IMR-90 (cell line): Measurements from ENCODE around the gene ADAMTS17. TPM values are rescaled to one million over a fixed set of nuclear protein-coding genes. Genes with fewer than 3 reads are reported as not detected.
A peak's percentile ranks its signal among the peaks of the same experiment; 100 is the strongest.

Source experiments
- ATAC-seq: fragments of 200-7000 bp; cut with Tn5 transposase; 2 replicates; pipeline ENCODE4 v1.9.1; 2020; ENCODE audit warnings: low read depth, mild to moderate bottlenecking, moderate library complexity
- BruUV-seq: library from RNA; stranded (reverse); fragments of 400-500 nt; replicated peaks from 2 replicates; lab custom pipeline; 2021; lab: Mats Ljungman, UMichigan
- CTCF ChIA-PET: fragments of 300-600 bp; formaldehyde crosslinking; extraction: SDS; loops from one replicate; lab custom pipeline; 2021; ENCODE audit warnings: antibody characterized with exemption; lab: Yijun Ruan, JAX
- POLR2A ChIA-PET: fragments of 300-600 bp; sonication (Branson Sonifier 250); formaldehyde crosslinking; loops from one replicate; lab custom pipeline; 2022; ENCODE audit warnings: antibody characterized with exemption; ENCODE audit not compliant: unreplicated experiment; lab: Charles Lee
- DNase-seq: peaks from one replicate; pipeline ENCODE4 v3.0.0; 2013
- H2AFZ ChIP-seq: replicated peaks from 2 replicates; pipeline ENCODE3; 2013; ENCODE audit warnings: low read length, mild to moderate bottlenecking; ENCODE audit not compliant: poor library complexity
- H2AK5ac ChIP-seq: 2 replicates; pipeline ENCODE4 v1.6.1; 2013; ENCODE audit warnings: low read depth, low read length, inconsistent platforms
- H2AK9ac ChIP-seq: replicated peaks from 2 replicates; pipeline ENCODE3; 2013; ENCODE audit warnings: mild to moderate bottlenecking, low read depth, low read length, moderate library complexity; ENCODE audit not compliant: poor library complexity
- H2BK120ac ChIP-seq: 2 replicates; pipeline ENCODE4 v1.6.1; 2013; ENCODE audit warnings: low read depth, low read length, inconsistent platforms
- H2BK15ac ChIP-seq: 3 replicates; pipeline ENCODE4 v1.6.1; 2013; ENCODE audit warnings: low read depth, low read length, inconsistent platforms
- H2BK20ac ChIP-seq: 2 replicates; pipeline ENCODE4 v1.6.1; 2013; ENCODE audit warnings: low read depth, mild to moderate bottlenecking, inconsistent platforms, low read length, moderate library complexity
- H2BK5ac ChIP-seq: 2 replicates; pipeline ENCODE4 v1.6.1; 2013; ENCODE audit warnings: mild to moderate bottlenecking, low read depth, low read length, inconsistent platforms; ENCODE audit not compliant: poor library complexity, severe bottlenecking
- H3K14ac ChIP-seq: replicated peaks from 2 replicates; pipeline ENCODE4 v1.6.1; 2013; ENCODE audit warnings: low read depth, low read length, inconsistent platforms
- H3K18ac ChIP-seq: 2 replicates; pipeline ENCODE4 v1.6.1; 2013; ENCODE audit warnings: low read depth, low read length, control low read depth
- H3K23ac ChIP-seq: 2 replicates; pipeline ENCODE4 v1.6.1; 2013; ENCODE audit warnings: low read depth, low read length, inconsistent platforms
- H3K27ac ChIP-seq: 2 replicates; pipeline ENCODE4 v1.5.1; 2013; ENCODE audit warnings: mild to moderate bottlenecking, control low read depth, low read length; ENCODE audit not compliant: insufficient read depth
- H3K27me3 ChIP-seq: 2 replicates; pipeline ENCODE4 v1.6.1; 2013; ENCODE audit warnings: low read length; ENCODE audit not compliant: control insufficient read depth, insufficient read depth
- H3K36me3 ChIP-seq: 2 replicates; pipeline ENCODE4 v1.6.1; 2013; ENCODE audit warnings: low read length, mixed read lengths; ENCODE audit not compliant: control insufficient read depth, insufficient read depth
- H3K4ac ChIP-seq: 2 replicates; pipeline ENCODE4 v1.6.1; 2013; ENCODE audit warnings: low read depth, low read length, inconsistent platforms
- H3K4me1 ChIP-seq: 2 replicates; pipeline ENCODE4 v1.6.1; 2013; ENCODE audit warnings: low read length, mixed read lengths; ENCODE audit not compliant: control insufficient read depth, insufficient read depth
- H3K4me2 ChIP-seq: 2 replicates; pipeline ENCODE4 v1.6.1; 2013; ENCODE audit warnings: low read depth, mild to moderate bottlenecking, control low read depth, low read length, moderate library complexity
- H3K4me3 ChIP-seq: 2 replicates; pipeline ENCODE4 v1.5.1; 2013; ENCODE audit warnings: low read depth, mild to moderate bottlenecking, control low read depth, low read length, moderate library complexity; ENCODE audit not compliant: insufficient read depth
- H3K56ac ChIP-seq: 2 replicates; pipeline ENCODE4 v1.6.1; 2013; ENCODE audit warnings: low read length, inconsistent platforms; ENCODE audit not compliant: insufficient read depth; ENCODE audit errors: extremely low read depth
- H3K79me1 ChIP-seq, 2 experiments: 2 replicates each; pipeline ENCODE4 v1.6.1; 2013; ENCODE audit warnings: low read length in 2 of 2, inconsistent platforms in 1 of 2, low read depth in 1 of 2
- H3K9ac ChIP-seq: 2 replicates; pipeline ENCODE4 v1.6.1; 2013; ENCODE audit warnings: low read depth, low read length, control low read depth
- H3K9me1 ChIP-seq: 2 replicates; pipeline ENCODE4 v1.6.1; 2013; ENCODE audit warnings: low read length, inconsistent platforms; ENCODE audit not compliant: insufficient read depth
- H3K9me3 ChIP-seq: 2 replicates; pipeline ENCODE4 v1.6.1; 2013; ENCODE audit warnings: low read length; ENCODE audit not compliant: control insufficient read depth, insufficient read depth
- H4K20me1 ChIP-seq: 2 replicates; pipeline ENCODE4 v1.6.1; 2013; ENCODE audit warnings: low read length, inconsistent platforms; ENCODE audit not compliant: insufficient read depth
- H4K5ac ChIP-seq: 2 replicates; pipeline ENCODE4 v1.6.1; 2013; ENCODE audit warnings: mild to moderate bottlenecking, low read depth, low read length, control low read depth
- H4K8ac ChIP-seq, 2 experiments: 2 replicates each; pipeline ENCODE4 v1.6.1; 2013; ENCODE audit warnings: low read depth in 2 of 2, low read length in 2 of 2, control low read depth in 1 of 2, inconsistent platforms in 1 of 2
- H4K91ac ChIP-seq: 2 replicates; pipeline ENCODE4 v1.6.1; 2013; ENCODE audit warnings: low read depth, low read length, inconsistent platforms; ENCODE audit not compliant: insufficient read depth
- BHLHE40 ChIP-seq: fragments of 150-350 bp; IDR thresholded peaks from 2 replicates; pipeline ENCODE4 v1.6.1; 2016; ENCODE audit warnings: mild to moderate bottlenecking, low read depth, low read length
- FOS ChIP-seq: fragments of 150-350 bp; IDR thresholded peaks from 2 replicates; pipeline ENCODE4 v1.6.1; 2016; ENCODE audit warnings: low read depth, low read length
- MXI1 ChIP-seq: IDR thresholded peaks from 2 replicates; pipeline ENCODE4 v1.6.1; 2012; ENCODE audit warnings: low read depth, mild to moderate bottlenecking, low read length, moderate library complexity, borderline replicate concordance
- NFE2L2 ChIP-seq: fragments of 150-350 bp; IDR thresholded peaks from 2 replicates; pipeline ENCODE4 v1.6.1; 2016; ENCODE audit warnings: low read depth, mild to moderate bottlenecking, low read length
- POLR2A ChIP-seq: IDR thresholded peaks from 2 replicates; pipeline ENCODE4 v1.6.1; 2012; ENCODE audit warnings: mild to moderate bottlenecking, low read depth, low read length
- RAD21 ChIP-seq: IDR thresholded peaks from 2 replicates; pipeline ENCODE4 v1.6.1; 2012; ENCODE audit warnings: low read length, improper control_type of control experiment
- RCOR1 ChIP-seq: IDR thresholded peaks from 2 replicates; pipeline ENCODE4 v1.6.1; 2012; ENCODE audit warnings: mild to moderate bottlenecking, low read length, improper control_type of control experiment; ENCODE audit not compliant: insufficient replicate concordance
- WGBS, 2 experiments: methylation state at CpG; one replicate each; pipeline versions ENCODE4 v1.1.5 to v1.1.7; 2013; ENCODE audit warnings: missing lambda C conversion rate in 2 of 2; ENCODE audit not compliant: insufficient read length in 1 of 2; ENCODE audit errors: extremely low coverage in 2 of 2; 5-methylcytosine and 5-hydroxymethylcytosine counted together
- dilution Hi-C: fragments of 300-500 bp; cut with HindIII; formaldehyde crosslinking; loops from one replicate; pipeline ENCODE4 v1.14.3; 2018; ENCODE audit warnings: low sequenced_read_pairs; ENCODE audit not compliant: unreplicated experiment
- in situ Hi-C: fragments of 300-500 bp; cut with MboI; formaldehyde crosslinking; loops from 3 replicates; pipeline ENCODE4 v1.14.3; 2019; ENCODE audit warnings: low sequenced_read_pairs, inconsistent platforms, mixed read lengths
- intact Hi-C: fragments of 100-400 bp; cut with micrococcal nuclease; formaldehyde crosslinking; loops from 2 replicates; pipeline ENCODE4 v1.10.0; 2022
- polyA plus RNA-seq, 3 experiments: library from polyadenylated mRNA; depleted of rRNA; stranded (reverse); fragments of >200 nt; gene quantifications; 2 replicates each; pipeline ENCODE4 v1.2.3, GENCODE V29; 2012; ENCODE audit warnings: low replicate concordance in 1 of 3
- total RNA-seq: library from RNA; depleted of rRNA; stranded (reverse); fragments of >200 nt; gene quantifications from 2 replicates; pipeline ENCODE4 v1.2.3, GENCODE V29; 2012
- TF ChIP-seq, protein P1 (sequence below): conservative IDR thresholded peaks from 2 replicates; pipeline ENCODE4 v1.5.1; 2012; ENCODE audit warnings: mild to moderate bottlenecking, low read depth, low read length, improper control_type of control experiment

The ADAMTS17 gene
- total and polyA plus RNA-seq, 2 of the 4 experiments (the other 2 are of a cell fraction) = 0.03 TPM; not detected in 1

DNA sequence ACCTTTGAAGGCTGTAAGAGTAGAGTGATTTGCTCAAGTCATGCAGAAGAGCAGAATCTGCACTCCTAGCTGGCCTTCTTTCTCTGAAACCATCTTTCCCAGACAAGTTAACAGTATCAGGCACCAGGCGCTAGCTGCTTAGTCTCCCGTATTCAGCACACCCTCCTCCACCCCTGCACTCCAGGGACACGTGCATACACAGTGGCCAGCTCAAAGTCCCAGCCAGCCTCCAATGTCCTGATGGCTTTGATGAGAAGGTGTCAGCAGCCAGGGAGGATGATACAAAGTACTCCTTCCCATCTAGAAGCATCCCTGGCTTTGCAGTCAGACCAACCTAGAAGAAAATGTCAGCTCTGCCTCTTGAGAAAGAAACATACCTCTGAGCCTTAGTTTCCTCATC is 177.8 kb downstream of the ADAMTS17 start:
- no peak overlapping the region for H4K8ac ChIP-seq
- no peaks in the 10 kb centered on the region for H3K27me3 ChIP-seq
- H2AFZ ChIP-seq = no peak overlapping the region
- no peaks in the 10 kb centered on the region for H3K79me1 ChIP-seq
- no peak overlapping the region for H2BK5ac ChIP-seq
- H3K4ac ChIP-seq = no peak overlapping the region
- no peak overlapping the region for H3K56ac ChIP-seq
- no peak overlapping the region for H3K23ac ChIP-seq
- H2BK120ac ChIP-seq = no peak overlapping the region
- H3K27ac ChIP-seq = no peak overlapping the region
- H3K4me3 ChIP-seq = no peak overlapping the region
- in situ Hi-C loops (no loop called here), intact Hi-C loops (no loop called here), dilution Hi-C loops (no loop called here)
- peak overlapping the region; percentile 48 for H2AK9ac ChIP-seq
- H2BK15ac ChIP-seq = no peak overlapping the region
- no peak overlapping the region for H3K9ac ChIP-seq
- no peaks in the 10 kb centered on the region for H3K4me1 ChIP-seq
- CTCF ChIA-PET = no interaction called here
- TF ChIP-seq RAD21 (no peak), BHLHE40 (no peak), RCOR1 (no peak), NFE2L2 (no peak), POLR2A (no peak), MXI1 (no peak), FOS (no peak)
- TF ChIP-seq, protein P1, sequence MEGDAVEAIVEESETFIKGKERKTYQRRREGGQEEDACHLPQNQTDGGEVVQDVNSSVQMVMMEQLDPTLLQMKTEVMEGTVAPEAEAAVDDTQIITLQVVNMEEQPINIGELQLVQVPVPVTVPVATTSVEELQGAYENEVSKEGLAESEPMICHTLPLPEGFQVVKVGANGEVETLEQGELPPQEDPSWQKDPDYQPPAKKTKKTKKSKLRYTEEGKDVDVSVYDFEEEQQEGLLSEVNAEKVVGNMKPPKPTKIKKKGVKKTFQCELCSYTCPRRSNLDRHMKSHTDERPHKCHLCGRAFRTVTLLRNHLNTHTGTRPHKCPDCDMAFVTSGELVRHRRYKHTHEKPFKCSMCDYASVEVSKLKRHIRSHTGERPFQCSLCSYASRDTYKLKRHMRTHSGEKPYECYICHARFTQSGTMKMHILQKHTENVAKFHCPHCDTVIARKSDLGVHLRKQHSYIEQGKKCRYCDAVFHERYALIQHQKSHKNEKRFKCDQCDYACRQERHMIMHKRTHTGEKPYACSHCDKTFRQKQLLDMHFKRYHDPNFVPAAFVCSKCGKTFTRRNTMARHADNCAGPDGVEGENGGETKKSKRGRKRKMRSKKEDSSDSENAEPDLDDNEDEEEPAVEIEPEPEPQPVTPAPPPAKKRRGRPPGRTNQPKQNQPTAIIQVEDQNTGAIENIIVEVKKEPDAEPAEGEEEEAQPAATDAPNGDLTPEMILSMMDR = no peak
- no peak overlapping the region for H4K91ac ChIP-seq
- peaks cover 6% of the 10 kb centered on the region; the same call in 1 of the 2 replicates for H3K9me3 ChIP-seq
- BruUV-seq = no TSS peak
- no peaks in the 10 kb centered on the region for H3K36me3 ChIP-seq
- POLR2A ChIA-PET = no interaction called here
- H3K18ac ChIP-seq = no peak overlapping the region
- no peak for DNase-seq
- H4K20me1 ChIP-seq = no peaks in the 10 kb centered on the region
- ATAC-seq = no peak
- H2BK20ac ChIP-seq = no peak overlapping the region
- no peak overlapping the region for H4K5ac ChIP-seq
- no peaks in the 10 kb centered on the region for H3K9me1 ChIP-seq
- no peak overlapping the region for H3K4me2 ChIP-seq
- no peak overlapping the region for H3K14ac ChIP-seq
- 10% methylated on average over 2 of the region's 3 CpGs; no CpG with 5 or more reads in 1 of the 2 experiments for WGBS, 2 experiments
- no peak overlapping the region for H2AK5ac ChIP-seq
